HepG2 (cell line): Measurements from ENCODE around the gene PNPLA1. TPM values are rescaled to one million over a fixed set of nuclear protein-coding genes. Genes with fewer than 3 reads are reported as not detected.

Source experiments
- ATAC-seq: fragments of 200-7000 bp; cut with Tn5 transposase; 3 replicates; pipeline ENCODE4 v1.9.1; 2020; ENCODE audit warnings: mild to moderate bottlenecking, moderate library complexity
- BruUV-seq: library from RNA; stranded (reverse); fragments of 400-500 nt; replicated peaks from 2 replicates; lab custom pipeline; 2021; lab: Mats Ljungman, UMichigan
- CTCF ChIA-PET: fragments of 300-600 bp; formaldehyde crosslinking; extraction: SDS; loops from one replicate; lab custom pipeline; 2021; ENCODE audit warnings: low total read pairs, inconsistent platforms, low intra/inter-chr PET ratio; lab: Yijun Ruan, JAX
- POLR2A ChIA-PET: fragments of 350-600 bp; sonication (Branson Sonifier 250); formaldehyde crosslinking; loops from one replicate; lab custom pipeline; 2020; ENCODE audit warnings: antibody characterized with exemption, inconsistent platforms; lab: Yijun Ruan, JAX
- DNase-seq: peaks from one replicate; pipeline ENCODE4 v3.0.0-alpha.2; 2015; ENCODE audit warnings: low spot score
- FAIRE-seq: peaks from 3 replicates; lab custom pipeline; 2011; peaks lifted over from hg19 to GRCh38; lab: Jason Lieb, UNC
- H2AFZ ChIP-seq: one replicate; pipeline ENCODE4 v1.6.1; 2011; ENCODE audit warnings: low read length, inconsistent platforms
- H3K27ac ChIP-seq: fragments of 300-600 bp; 3 replicates; pipeline ENCODE4 v1.8.0; 2011; ENCODE audit warnings: mixed run types, mild to moderate bottlenecking, mixed read lengths, low read length, inconsistent platforms; ENCODE audit not compliant: insufficient read depth; ENCODE audit errors: extremely low read length
- H3K27me3 ChIP-seq, 2 experiments: fragments of 200-600 bp in 1 of 2; 2 replicates in 1 of 2; 3 replicates in 1 of 2; pipeline versions ENCODE4 v1.6.0 to v1.8.0; 2011; ENCODE audit warnings: low read length in 2 of 2, mild to moderate bottlenecking in 2 of 2, moderate library complexity in 2 of 2, inconsistent platforms in 1 of 2; ENCODE audit not compliant: insufficient read depth in 2 of 2, control insufficient read depth in 1 of 2
- H3K36me3 ChIP-seq, 2 experiments: fragments of 200-600 bp in 1 of 2; replicated peaks in 1 of 2; 2 replicates in 1 of 2; 3 replicates in 1 of 2; pipeline versions ENCODE4 v1.5.1 to v1.8.0; 2011; ENCODE audit warnings: low read length in 2 of 2, inconsistent platforms in 1 of 2; ENCODE audit not compliant: insufficient read depth in 2 of 2, control insufficient read depth in 1 of 2
- H3K4me1 ChIP-seq: 2 replicates; pipeline ENCODE4 v1.5.1; 2012; ENCODE audit warnings: low read length, inconsistent platforms; ENCODE audit not compliant: insufficient read depth
- H3K4me2 ChIP-seq: 2 replicates; pipeline ENCODE4 v1.6.0; 2011; ENCODE audit warnings: low read depth, low read length, inconsistent platforms
- H3K4me3 ChIP-seq, 3 experiments: fragments of 200-600 bp in 1 of 3; sonication (generic), shearing (Covaris generic) in 1 of 3; replicated peaks in 1 of 3; 2 replicates each; pipeline ENCODE4 v1.5.1; 2011 to 2016; ENCODE audit warnings: low read length in 3 of 3, inconsistent platforms in 2 of 3, low read depth in 2 of 3, mild to moderate bottlenecking in 2 of 3, control low read depth in 1 of 3, mixed read lengths in 1 of 3; ENCODE audit not compliant: insufficient read depth in 1 of 3
- H3K79me2 ChIP-seq: one replicate; pipeline ENCODE4 v1.6.1; 2011; ENCODE audit warnings: low read length, inconsistent platforms; ENCODE audit not compliant: insufficient read depth
- H3K9ac ChIP-seq: 2 replicates; pipeline ENCODE4 v1.6.0; 2011; ENCODE audit warnings: mild to moderate bottlenecking, low read depth, low read length, inconsistent platforms; ENCODE audit not compliant: insufficient read depth
- H3K9me3 ChIP-seq: 2 replicates; pipeline ENCODE4 v1.5.1; 2012; ENCODE audit warnings: mild to moderate bottlenecking, low read length
- H4K20me1 ChIP-seq: 2 replicates; pipeline ENCODE4 v1.6.0; 2011; ENCODE audit warnings: inconsistent platforms, mild to moderate bottlenecking, low read length, moderate library complexity; ENCODE audit not compliant: insufficient read depth
- JDP2 ChIP-seq: sonication (generic); formaldehyde crosslinking; IDR thresholded peaks from 2 replicates; pipeline ENCODE4 v1.8.1; 2022; ENCODE audit warnings: missing genetic modification reagents, borderline replicate concordance
- NCOA5 ChIP-seq: sonication (generic); formaldehyde crosslinking; IDR thresholded peaks from 2 replicates; pipeline ENCODE4 v1.4.0; 2020; ENCODE audit warnings: missing genetic modification reagents
- POLR2AphosphoS2 ChIP-seq: IDR thresholded peaks from 2 replicates; pipeline ENCODE4 v1.6.1; 2011; ENCODE audit warnings: low read depth, low read length, improper control_type of control experiment
- SOX6 ChIP-seq, 2 experiments: fragments of 450-650 bp in 1 of 2; sonication (generic) in 1 of 2; formaldehyde crosslinking in 1 of 2; IDR thresholded peaks; 2 replicates each; pipeline versions ENCODE4 v1.4.0 to v1.6.1; 2017 to 2020; ENCODE audit warnings: antibody characterized with exemption in 1 of 2, mild to moderate bottlenecking in 1 of 2, missing genetic modification reagents in 1 of 2
- TEAD2 ChIP-seq: sonication (generic); formaldehyde crosslinking; IDR thresholded peaks from 2 replicates; pipeline ENCODE4 v1.9.0; 2021; ENCODE audit warnings: missing genetic modification reagents
- ZNF225 ChIP-seq: sonication (generic); formaldehyde crosslinking; IDR thresholded peaks from 2 replicates; pipeline ENCODE4 v1.4.0; 2020; ENCODE audit warnings: mild to moderate bottlenecking, missing genetic modification reagents
- WGBS: methylation state at CpG from one replicate; pipeline ENCODE4 v1.1.6; 2017; ENCODE audit warnings: low lambda C conversion rate; 5-methylcytosine and 5-hydroxymethylcytosine counted together
- in situ Hi-C: cut with HindIII; loops from 2 replicates; pipeline ENCODE4 v1.10.0; 2017; ENCODE audit warnings: low pct_unique_long_range_greater_than_20kb; ENCODE audit not compliant: extremely low pct_ligation_motif_present
- intact Hi-C: fragments of 100-400 bp; cut with micrococcal nuclease; formaldehyde crosslinking; loops from one replicate; pipeline ENCODE4 v1.10.0; 2022; ENCODE audit not compliant: unreplicated experiment
- polyA plus RNA-seq, 8 experiments: library from polyadenylated mRNA; depleted of rRNA in 3 of 8; stranded (reverse) in 7 of 8; unstranded in 1 of 8; fragments of >200 nt; fragmentation: Illumina TruSeq in 4 of 8; extraction: Trizol in 4 of 8; gene quantifications; 2 replicates each; pipeline versions ENCODE4 v1.2.1 to v1.2.3, GENCODE V29; 2011 to 2016; ENCODE audit warnings: low read depth in 4 of 8, missing spikeins in 1 of 8, mixed read lengths in 1 of 8; ENCODE audit not compliant: insufficient read depth in 1 of 8
- total RNA-seq, 5 experiments: library from RNA; depleted of rRNA; stranded (reverse); fragments of >200 nt; fragmentation: Illumina TruSeq; extraction: Trizol; gene quantifications; 2 replicates each; pipeline ENCODE4 v1.2.3, GENCODE V29; 2016; ENCODE audit warnings: low read depth in 1 of 5
- TF ChIP-seq, protein P1 (sequence below): sonication (generic); formaldehyde crosslinking; IDR thresholded peaks from 2 replicates; pipeline ENCODE4 v1.4.0; 2020; ENCODE audit warnings: mild to moderate bottlenecking, missing genetic modification reagents
- TF ChIP-seq, protein P2 (sequence below): IDR thresholded peaks from 2 replicates; pipeline ENCODE4 v1.6.1; 2016; ENCODE audit warnings: missing compliant biosample characterization, missing genetic modification reagents, borderline replicate concordance
- TF ChIP-seq, protein P3 (sequence below): conservative IDR thresholded peaks from 2 replicates; pipeline ENCODE4 v1.6.1; 2018; ENCODE audit warnings: missing genetic modification reagents
- TF ChIP-seq, protein P4 (sequence below), 2 experiments: fragments of 450-650 bp in 1 of 2; sonication (generic) in 1 of 2; formaldehyde crosslinking; IDR thresholded peaks; 2 replicates each; pipeline versions ENCODE4 v1.5.0 to v1.8.0; 2020 to 2022; ENCODE audit warnings: mild to moderate bottlenecking in 1 of 2, missing genetic modification reagents in 1 of 2
- TF ChIP-seq, protein P5 (sequence below): sonication (generic); formaldehyde crosslinking; IDR thresholded peaks from 2 replicates; pipeline ENCODE4 v1.8.0; 2022; ENCODE audit warnings: mild to moderate bottlenecking, missing genetic modification reagents

Gene PNPLA1
- total and polyA plus RNA-seq, 2 of the 13 experiments (the other 11 are each of a cell fraction or from before 2014, with no cell fraction given), result not detected

DNA sequence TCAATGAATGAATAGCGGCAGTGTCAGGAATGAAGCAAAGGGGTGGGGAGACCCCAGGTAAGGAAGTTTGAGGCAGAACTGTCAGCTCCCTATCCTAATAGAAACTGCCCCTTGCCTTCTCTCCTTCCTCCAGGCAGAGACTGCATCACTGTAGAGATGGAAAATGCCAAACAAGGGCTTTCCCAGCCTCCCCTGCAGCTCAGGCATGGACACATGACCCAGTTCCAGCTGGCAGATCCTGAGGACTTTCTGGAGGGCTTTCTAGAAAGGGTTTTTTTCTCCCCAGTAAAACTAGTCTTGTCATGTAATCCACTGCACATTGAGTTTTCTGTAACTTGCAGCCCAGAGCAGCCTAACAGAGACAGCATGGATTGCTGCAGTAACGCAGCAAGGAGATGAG is 17.9 kb upstream of the PNPLA1 start (continued):
- TF ChIP-seq, protein P1, sequence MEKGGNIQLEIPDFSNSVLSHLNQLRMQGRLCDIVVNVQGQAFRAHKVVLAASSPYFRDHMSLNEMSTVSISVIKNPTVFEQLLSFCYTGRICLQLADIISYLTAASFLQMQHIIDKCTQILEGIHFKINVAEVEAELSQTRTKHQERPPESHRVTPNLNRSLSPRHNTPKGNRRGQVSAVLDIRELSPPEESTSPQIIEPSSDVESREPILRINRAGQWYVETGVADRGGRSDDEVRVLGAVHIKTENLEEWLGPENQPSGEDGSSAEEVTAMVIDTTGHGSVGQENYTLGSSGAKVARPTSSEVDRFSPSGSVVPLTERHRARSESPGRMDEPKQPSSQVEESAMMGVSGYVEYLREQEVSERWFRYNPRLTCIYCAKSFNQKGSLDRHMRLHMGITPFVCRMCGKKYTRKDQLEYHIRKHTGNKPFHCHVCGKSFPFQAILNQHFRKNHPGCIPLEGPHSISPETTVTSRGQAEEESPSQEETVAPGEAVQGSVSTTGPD (CRISPR knock-in tag), result no peak

DNA sequence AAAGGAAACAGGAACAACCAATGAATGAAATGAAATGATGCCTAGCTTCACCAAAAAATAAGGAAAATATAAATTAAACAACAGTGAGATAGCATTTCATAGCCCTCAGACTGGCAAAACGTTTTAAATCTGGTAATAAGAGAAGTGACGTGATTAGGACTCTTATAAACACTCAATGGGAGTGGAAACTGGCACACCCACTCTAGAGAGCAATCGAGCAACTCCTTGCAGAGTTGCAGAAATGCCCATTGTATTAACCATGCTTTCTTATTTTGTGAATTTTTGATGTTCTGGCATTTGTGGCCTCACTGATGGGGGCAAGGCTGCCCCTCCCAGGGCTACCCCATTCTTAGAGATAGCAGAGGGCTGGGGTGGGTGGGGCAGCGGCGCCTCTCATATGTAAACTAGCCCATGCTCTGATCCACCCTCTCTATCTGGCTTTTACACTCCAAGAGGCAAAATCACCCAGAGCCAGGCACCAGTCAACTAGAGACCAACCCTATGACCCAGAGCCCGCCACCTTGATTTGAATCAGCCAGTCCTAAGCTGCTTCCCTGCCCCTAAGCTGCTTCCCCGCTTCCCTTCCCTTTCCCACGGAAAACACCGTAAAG is 6.4 kb upstream of the PNPLA1 start:
- FAIRE-seq, result no peak
- TF ChIP-seq POLR2AphosphoS2 (no peak), SOX6 (IDR thresholded peaks at IDR 0.05) (no peak), SOX6 (CRISPR knock-in tag; IDR thresholded peaks at IDR 0.05) (no peak), TEAD2 (CRISPR knock-in tag) (no peak), ZNF225 (CRISPR knock-in tag) (no peak), JDP2 (no peak), NCOA5 (CRISPR knock-in tag) (no peak)
- TF ChIP-seq, protein P2, sequence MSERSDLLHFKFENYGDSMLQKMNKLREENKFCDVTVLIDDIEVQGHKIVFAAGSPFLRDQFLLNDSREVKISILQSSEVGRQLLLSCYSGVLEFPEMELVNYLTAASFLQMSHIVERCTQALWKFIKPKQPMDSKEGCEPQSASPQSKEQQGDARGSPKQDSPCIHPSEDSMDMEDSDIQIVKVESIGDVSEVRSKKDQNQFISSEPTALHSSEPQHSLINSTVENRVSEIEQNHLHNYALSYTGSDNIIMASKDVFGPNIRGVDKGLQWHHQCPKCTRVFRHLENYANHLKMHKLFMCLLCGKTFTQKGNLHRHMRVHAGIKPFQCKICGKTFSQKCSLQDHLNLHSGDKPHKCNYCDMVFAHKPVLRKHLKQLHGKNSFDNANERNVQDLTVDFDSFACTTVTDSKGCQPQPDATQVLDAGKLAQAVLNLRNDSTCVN, result no peak
- TF ChIP-seq, protein P3, sequence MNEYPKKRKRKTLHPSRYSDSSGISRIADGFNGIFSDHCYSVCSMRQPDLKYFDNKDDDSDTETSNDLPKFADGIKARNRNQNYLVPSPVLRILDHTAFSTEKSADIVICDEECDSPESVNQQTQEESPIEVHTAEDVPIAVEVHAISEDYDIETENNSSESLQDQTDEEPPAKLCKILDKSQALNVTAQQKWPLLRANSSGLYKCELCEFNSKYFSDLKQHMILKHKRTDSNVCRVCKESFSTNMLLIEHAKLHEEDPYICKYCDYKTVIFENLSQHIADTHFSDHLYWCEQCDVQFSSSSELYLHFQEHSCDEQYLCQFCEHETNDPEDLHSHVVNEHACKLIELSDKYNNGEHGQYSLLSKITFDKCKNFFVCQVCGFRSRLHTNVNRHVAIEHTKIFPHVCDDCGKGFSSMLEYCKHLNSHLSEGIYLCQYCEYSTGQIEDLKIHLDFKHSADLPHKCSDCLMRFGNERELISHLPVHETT, result no peak
- TF ChIP-seq, protein P4, sequence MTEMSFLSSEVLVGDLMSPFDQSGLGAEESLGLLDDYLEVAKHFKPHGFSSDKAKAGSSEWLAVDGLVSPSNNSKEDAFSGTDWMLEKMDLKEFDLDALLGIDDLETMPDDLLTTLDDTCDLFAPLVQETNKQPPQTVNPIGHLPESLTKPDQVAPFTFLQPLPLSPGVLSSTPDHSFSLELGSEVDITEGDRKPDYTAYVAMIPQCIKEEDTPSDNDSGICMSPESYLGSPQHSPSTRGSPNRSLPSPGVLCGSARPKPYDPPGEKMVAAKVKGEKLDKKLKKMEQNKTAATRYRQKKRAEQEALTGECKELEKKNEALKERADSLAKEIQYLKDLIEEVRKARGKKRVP (CRISPR knock-in tag; IDR thresholded peaks at IDR 0.05), result no peak
- TF ChIP-seq, protein P5, sequence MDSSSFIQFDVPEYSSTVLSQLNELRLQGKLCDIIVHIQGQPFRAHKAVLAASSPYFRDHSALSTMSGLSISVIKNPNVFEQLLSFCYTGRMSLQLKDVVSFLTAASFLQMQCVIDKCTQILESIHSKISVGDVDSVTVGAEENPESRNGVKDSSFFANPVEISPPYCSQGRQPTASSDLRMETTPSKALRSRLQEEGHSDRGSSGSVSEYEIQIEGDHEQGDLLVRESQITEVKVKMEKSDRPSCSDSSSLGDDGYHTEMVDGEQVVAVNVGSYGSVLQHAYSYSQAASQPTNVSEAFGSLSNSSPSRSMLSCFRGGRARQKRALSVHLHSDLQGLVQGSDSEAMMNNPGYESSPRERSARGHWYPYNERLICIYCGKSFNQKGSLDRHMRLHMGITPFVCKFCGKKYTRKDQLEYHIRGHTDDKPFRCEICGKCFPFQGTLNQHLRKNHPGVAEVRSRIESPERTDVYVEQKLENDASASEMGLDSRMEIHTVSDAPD (CRISPR knock-in tag), result no peak

More for the DNA sequence above, 6.4 kb upstream of the PNPLA1 start:
- no peak for DNase-seq
- ATAC-seq, result no peak
- H4K20me1 ChIP-seq, result no peaks in the 10 kb centered on the region
- no peaks in the 10 kb centered on the region for H3K36me3 ChIP-seq
- POLR2A ChIA-PET, result no interaction called here
- no peak overlapping the region for H2AFZ ChIP-seq
- no peak overlapping the region for H3K4me3 ChIP-seq
- BruUV-seq, result no TSS peak
- H3K27me3 ChIP-seq, result peaks cover 0 to 19% of the 10 kb centered on the region in 2 experiments; a peak in 2 of 5 replicates
- no peak overlapping the region for H3K9ac ChIP-seq
- 0 out of 2 replicates have a peak, but pooled peaks cover 4% of the 10 kb centered on the region for H3K9me3 ChIP-seq
- CTCF ChIA-PET, result no interaction called here
- intact Hi-C loops (no loop called here), in situ Hi-C loops (no loop called here)
- no peaks in the 10 kb centered on the region for H3K4me1 ChIP-seq
- H3K27ac ChIP-seq, result no peak overlapping the region
- no peak overlapping the region for H3K4me2 ChIP-seq
- no peaks in the 10 kb centered on the region for H3K79me2 ChIP-seq
- WGBS, result 47% methylated on average over 9 of the region's 9 CpGs
